ENCODE data around the gene TSHZ2.

The TSHZ2 gene

GRCh38 chr20:52972190-52972937 lies at the start of gene TSHZ2:
Gene TSHZ2 (plus strand): TSS chr20:52972358. CDS start chr20:52973294, 936 bp downstream.
- DNase-seq = no peak

- DNase-seq = no peak
These were observed 49.7 kb upstream of the TSHZ2 start for GRCh38 chr20:52922436-52922835.

GRCh38 chr20:52923123-52923937 lies 48.8 kb upstream of the TSHZ2 start:
- DNase-seq = peak; percentile 3

GRCh38 chr20:52924411-52925271 lies 47.5 kb upstream of the TSHZ2 start:
- DNase-seq = no peak

GRCh38 chr20:52926505-52926904 lies 45.7 kb upstream of the TSHZ2 start:
- no peak for DNase-seq

GRCh38 chr20:52933867-52934266 lies 38.3 kb upstream of the TSHZ2 start:
- no peak for DNase-seq

- no peak for DNase-seq
These were observed 35.5 kb upstream of the TSHZ2 start for GRCh38 chr20:52936351-52937340.

- no peak for DNase-seq
These were observed 34.5 kb upstream of the TSHZ2 start for GRCh38 chr20:52937591-52938100.

GRCh38 chr20:52939141-52939540 lies 33.0 kb upstream of the TSHZ2 start:
- DNase-seq = no peak

GRCh38 chr20:52941808-52942207 lies 30.4 kb upstream of the TSHZ2 start:
- DNase-seq = no peak

GRCh38 chr20:52943185-52943841 lies 28.8 kb upstream of the TSHZ2 start:
- peak; percentile 3 for DNase-seq

GRCh38 chr20:52945268-52945667 lies 26.9 kb upstream of the TSHZ2 start:
- DNase-seq = no peak

GRCh38 chr20:52945862-52946522 lies 26.2 kb upstream of the TSHZ2 start:
- DNase-seq = no peak

- no peak for DNase-seq
These were observed 23.7 kb upstream of the TSHZ2 start for GRCh38 chr20:52948491-52948890.

- no peak for DNase-seq
These were observed 19.1 kb upstream of the TSHZ2 start for GRCh38 chr20:52953020-52953419.

GRCh38 chr20:52954849-52955248 lies 17.3 kb upstream of the TSHZ2 start:
- no peak for DNase-seq

GRCh38 chr20:52958211-52958610 lies 13.9 kb upstream of the TSHZ2 start:
- no peak for DNase-seq

- no peak for DNase-seq
These were observed 13.0 kb upstream of the TSHZ2 start for GRCh38 chr20:52959125-52959524.

- no peak for DNase-seq
These were observed 10.0 kb upstream of the TSHZ2 start for GRCh38 chr20:52962183-52962582.

- no peak for DNase-seq
These were observed 9.0 kb upstream of the TSHZ2 start for GRCh38 chr20:52963131-52963530.

- DNase-seq = no peak
These were observed 8.0 kb upstream of the TSHZ2 start for GRCh38 chr20:52964131-52964530.

Data from suppressor macrophage treated with lipopolysaccharide for 4 hours (primary cell).